Measurements from ENCODE around the gene HERC3.

HERC3 gene

DNA sequence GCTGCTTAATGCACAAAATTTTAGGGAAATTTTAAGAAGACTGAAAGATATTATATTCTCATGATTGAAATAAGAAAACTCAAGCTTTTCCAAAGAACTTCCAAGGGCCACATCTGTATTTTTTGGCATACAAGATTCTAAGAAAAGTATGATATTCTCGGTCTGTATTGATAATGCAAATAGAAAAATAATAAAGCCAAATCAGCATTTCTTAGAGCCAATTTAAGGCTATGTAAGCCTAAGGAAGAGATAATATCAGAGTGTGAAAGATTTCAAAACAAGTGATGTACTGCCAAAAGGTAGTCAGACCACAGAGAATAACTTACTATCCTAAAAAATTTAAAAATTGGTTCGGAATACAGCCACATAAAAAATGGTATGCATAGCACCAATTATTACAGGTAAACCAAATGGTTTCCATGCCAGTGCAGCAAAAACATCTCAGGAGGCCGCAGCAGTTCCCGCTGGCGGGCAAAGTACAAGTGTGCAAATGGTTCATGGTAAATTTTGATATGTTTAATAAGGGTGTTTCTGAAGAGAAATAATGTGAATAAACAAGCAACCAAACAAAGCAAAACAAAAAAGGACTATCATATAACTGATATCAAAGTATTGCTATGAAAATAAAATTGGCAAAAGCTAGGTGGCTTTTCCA is 140.6 kb downstream of the HERC3 start:
- FAIRE-seq (no peak), DNase-seq (ENCODE audit: insufficient read length, low spot score) (no peak)
- TF ChIP-seq CTCF (IDR thresholded peaks at IDR 0.05; ENCODE audit: insufficient read depth, missing control alignments) = no peak

DNA sequence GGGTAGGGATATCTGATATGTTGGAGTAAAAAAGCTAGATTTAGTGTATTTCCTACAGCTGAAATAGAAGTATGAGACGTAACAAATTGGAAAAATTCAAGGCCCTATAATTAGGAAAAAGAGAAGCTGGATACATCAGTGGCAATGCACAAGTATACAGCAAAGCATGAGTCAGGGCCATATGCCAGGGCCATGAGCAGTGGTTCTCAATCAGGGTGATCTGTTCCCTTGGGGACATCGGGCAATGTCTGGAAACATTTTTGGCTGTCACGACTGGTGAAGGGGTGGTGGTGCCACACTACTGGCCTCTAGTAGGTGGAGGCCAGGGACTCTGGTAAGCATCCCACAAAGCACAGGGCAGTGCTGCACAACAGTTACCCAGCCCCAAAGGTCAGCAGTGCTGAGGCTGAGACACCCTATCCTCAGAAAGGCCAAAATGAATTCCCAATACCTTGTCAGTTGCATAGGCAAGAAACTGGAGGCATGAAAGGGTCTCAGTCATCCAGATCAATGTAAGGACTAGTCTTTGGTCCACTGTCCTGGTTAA is 142.2 kb downstream of the HERC3 start:
- FAIRE-seq (no peak), DNase-seq (ENCODE audit: insufficient read length, low spot score) (no peak)
- TF ChIP-seq CTCF (IDR thresholded peaks at IDR 0.05; ENCODE audit: insufficient read depth, missing control alignments) = no peak

- TF ChIP-seq CTCF (IDR thresholded peaks at IDR 0.05; ENCODE audit: insufficient read depth, missing control alignments) = no peak
- DNase-seq (ENCODE audit: insufficient read length, low spot score) = no peak
- no peak for FAIRE-seq
Observed at GRCh38 chr4:88735564-88735963, 143.3 kb downstream of the HERC3 start.

- no peak for DNase-seq (ENCODE audit: insufficient read length, low spot score)
- no peak for FAIRE-seq
- no peak for TF ChIP-seq CTCF (IDR thresholded peaks at IDR 0.05; ENCODE audit: insufficient read depth, missing control alignments)
Observed at GRCh38 chr4:88736264-88736663, 144.0 kb downstream of the HERC3 start.

DNA sequence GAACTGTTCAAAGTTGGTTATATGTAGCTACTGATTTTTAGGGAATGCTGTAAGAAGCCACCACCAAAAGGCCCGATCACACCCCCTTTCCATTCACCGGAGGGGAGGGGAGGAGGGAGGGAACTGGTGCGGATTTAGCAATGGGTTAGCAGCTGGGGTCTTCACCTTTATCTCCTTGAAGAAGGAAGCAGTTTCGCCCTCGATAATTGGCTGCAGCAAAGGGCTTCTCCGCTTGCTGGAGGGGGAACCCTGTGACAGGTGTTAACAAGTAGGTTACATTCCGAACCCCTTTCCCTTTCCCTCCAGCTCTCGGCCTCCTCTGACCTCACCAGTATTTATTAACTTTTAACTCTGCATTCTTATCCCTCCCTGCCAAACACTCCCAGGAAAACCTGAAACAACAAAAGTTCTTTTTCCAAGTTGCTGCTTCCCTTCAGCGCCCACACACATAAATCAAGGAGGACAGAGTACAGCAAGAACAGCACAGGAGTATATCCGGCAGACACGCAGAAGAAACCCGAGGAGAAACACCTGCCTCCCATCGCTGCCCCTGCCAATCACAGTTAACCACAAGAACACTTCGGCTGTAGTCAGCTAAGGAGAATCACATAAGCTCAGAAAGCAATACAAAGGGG is 145.1 kb downstream of the HERC3 start:
- DNase-seq (ENCODE audit: insufficient read length, low spot score) (no peak), FAIRE-seq (no peak)
- TF ChIP-seq CTCF (IDR thresholded peaks at IDR 0.05; ENCODE audit: insufficient read depth, missing control alignments) = no peak

DNA sequence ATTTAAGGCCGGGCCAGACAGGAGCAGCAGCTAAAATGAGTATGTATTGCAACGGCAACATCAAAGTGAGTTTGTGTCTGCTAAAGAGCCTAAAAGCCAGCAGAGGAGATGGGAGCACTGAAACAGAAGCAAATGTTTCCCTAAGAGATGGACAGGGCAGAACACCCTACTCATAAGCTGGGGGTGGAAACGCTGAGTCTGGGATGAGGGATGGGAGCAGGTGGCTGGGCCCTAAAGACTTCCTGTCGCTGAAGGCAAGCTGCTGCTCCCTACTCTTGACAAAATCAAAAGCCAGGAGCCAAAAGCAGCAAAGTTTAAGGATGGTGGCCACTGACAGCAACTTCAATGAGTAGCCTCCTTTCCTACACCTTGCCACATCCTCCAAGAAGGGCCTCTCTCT is 145.9 kb downstream of the HERC3 start:
- DNase-seq (ENCODE audit: insufficient read length, low spot score) (no peak), FAIRE-seq (no peak)
- no peak for TF ChIP-seq CTCF (IDR thresholded peaks at IDR 0.05; ENCODE audit: insufficient read depth, missing control alignments)

GRCh38 chr4:88742561-88742960 is 150.3 kb downstream of the HERC3 start:
- DNase-seq (ENCODE audit: insufficient read length, low spot score) (no peak), FAIRE-seq (no peak)
- no peak for TF ChIP-seq CTCF (IDR thresholded peaks at IDR 0.05; ENCODE audit: insufficient read depth, missing control alignments)
